Upper lobe of left lung (tissue), 6 donors: ENCODE data around the gene VIT. TPM values are rescaled to one million over a fixed set of nuclear protein-coding genes. Genes with fewer than 3 reads are reported as not detected.

ENCODE experiments used
- ATAC-seq, 2 donors: fragments of 200-7000 bp; cut with Tn5 transposase; one replicate each; pipeline ENCODE4 v1.9.1; 2022; ENCODE audit warnings: mild to moderate bottlenecking in 2 of 2, moderate library complexity in 2 of 2; ENCODE audit not compliant: low FRiP score in 2 of 2
- DNase-seq, 2 donors: peaks; one replicate each; pipeline ENCODE4 v3.0.0-alpha.2; 2019 to 2020
- H3K27ac ChIP-seq, 4 donors: fragments of 200-600 bp; sonication (generic); one replicate each; pipeline ENCODE4 v1.5.1; 2016 to 2019
- H3K27me3 ChIP-seq, 4 donors: fragments of 200-600 bp; sonication (generic); one replicate each; pipeline ENCODE4 v1.5.1; 2017 to 2019
- H3K36me3 ChIP-seq, 4 donors: fragments of 200-600 bp; sonication (generic); one replicate each; pipeline ENCODE4 v1.5.1; 2016 to 2019
- H3K4me1 ChIP-seq, 4 donors: fragments of 200-600 bp; sonication (generic); one replicate each; pipeline ENCODE4 v1.5.1; 2018 to 2019
- H3K4me3 ChIP-seq, 4 donors: fragments of 200-600 bp; sonication (generic); one replicate each; pipeline ENCODE4 v1.5.1; 2017 to 2019; ENCODE audit warnings: mild to moderate bottlenecking in 2 of 4, moderate library complexity in 1 of 4
- H3K9me3 ChIP-seq, 4 donors: fragments of 200-600 bp; sonication (generic); one replicate each; pipeline ENCODE4 v1.5.1; 2018 to 2019
- EP300 ChIP-seq, 4 donors: sonication (generic); formaldehyde crosslinking; IDR thresholded peaks; one replicate each; pipeline ENCODE4 v1.5.1; 2017; ENCODE audit warnings: antibody characterized with exemption in 4 of 4, control low read depth in 2 of 4
- POLR2A ChIP-seq, 4 donors: fragments of 450-650 bp; IDR thresholded peaks; one replicate each; pipeline ENCODE4 v1.5.1; 2016 to 2017; ENCODE audit warnings: antibody characterized with exemption in 4 of 4, mild to moderate bottlenecking in 2 of 4
- POLR2AphosphoS5 ChIP-seq, 2 donors: sonication (generic); formaldehyde crosslinking; IDR thresholded peaks; one replicate each; pipeline ENCODE4 v1.5.1; 2017; ENCODE audit warnings: antibody characterized with exemption in 2 of 2
- WGBS, 2 donors: methylation state at CpG; one replicate each; pipeline ENCODE4 v1.1.5; 2017 to 2018; 5-methylcytosine and 5-hydroxymethylcytosine counted together
- total RNA-seq, 6 donors: library from RNA; depleted of rRNA in 4 of 6; stranded (reverse); fragments of >200 nt in 4 of 6; gene quantifications; one replicate each; pipeline versions ENCODE4 v1.1.0 to v1.2.1, GENCODE V29; 2016 to 2021
- TF ChIP-seq, protein P1 (sequence below), 6 experiments: fragments of 450-650 bp in 4 of 6; fragments of 200-600 bp in 2 of 6; sonication (generic) in 2 of 6; IDR thresholded peaks; one replicate each; pipeline ENCODE4 v1.5.1; 2016 to 2019; ENCODE audit warnings: antibody characterized with exemption in 6 of 6
- donor health status: DM: no; HTN: no; CAD: no; lungs with moderate emphysema.
- donor health status: DM: no; HTN: yes; CAD: no; lungs with severe emphysema.

Gene VIT
- total RNA-seq, 6 donors from 2014 or later: 0.22 to 1.4 (median 0.54) TPM; not detected in 1

DNA sequence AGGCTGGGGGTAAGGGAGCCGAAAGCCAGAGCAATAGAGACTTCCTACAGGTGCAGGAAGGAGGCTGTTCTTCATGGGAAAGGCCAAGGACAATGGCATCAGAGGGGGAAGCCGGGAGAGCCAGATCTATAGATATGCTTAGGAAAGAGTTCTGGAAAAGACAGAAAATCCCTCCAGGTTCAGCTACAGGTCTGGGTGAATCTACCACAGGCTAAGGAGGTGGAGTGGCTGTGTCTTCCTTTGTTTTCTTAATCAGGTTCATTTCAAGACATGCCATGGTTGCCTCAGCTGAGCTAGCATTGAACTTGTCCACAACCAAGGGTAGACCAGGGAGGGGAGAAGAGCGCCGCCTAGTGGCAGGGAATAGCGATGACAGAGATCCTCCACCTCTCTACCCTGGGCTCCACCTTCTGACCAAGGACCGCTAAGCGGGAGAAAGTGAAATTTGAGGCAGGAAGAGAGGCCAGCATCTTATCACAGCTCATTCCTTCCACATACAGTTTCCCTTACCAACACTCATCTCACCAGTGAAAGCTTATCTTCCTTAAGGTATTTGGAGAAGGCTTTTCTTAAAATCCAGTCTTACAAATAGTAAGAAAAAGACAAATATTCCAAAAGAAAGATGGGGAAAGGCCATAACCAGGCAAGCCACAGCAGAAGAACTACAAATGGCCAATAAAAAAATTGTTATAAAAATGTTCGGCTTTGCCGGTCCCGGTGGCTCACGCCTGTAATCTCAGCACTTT lies 74.2 kb downstream of the VIT start:
- no peak overlapping the region for H3K27ac ChIP-seq
- no peak overlapping the region for H3K4me3 ChIP-seq
- no peaks in the 10 kb centered on the region for H3K4me1 ChIP-seq
- no peaks in the 10 kb centered on the region for H3K36me3 ChIP-seq
- WGBS, 2 donors: 66 to 70% methylated on average over 11 of the region's 11 CpGs
- no peak for TF ChIP-seq EP300 (IDR thresholded peaks at IDR 0.05)
- TF ChIP-seq, protein P1, sequence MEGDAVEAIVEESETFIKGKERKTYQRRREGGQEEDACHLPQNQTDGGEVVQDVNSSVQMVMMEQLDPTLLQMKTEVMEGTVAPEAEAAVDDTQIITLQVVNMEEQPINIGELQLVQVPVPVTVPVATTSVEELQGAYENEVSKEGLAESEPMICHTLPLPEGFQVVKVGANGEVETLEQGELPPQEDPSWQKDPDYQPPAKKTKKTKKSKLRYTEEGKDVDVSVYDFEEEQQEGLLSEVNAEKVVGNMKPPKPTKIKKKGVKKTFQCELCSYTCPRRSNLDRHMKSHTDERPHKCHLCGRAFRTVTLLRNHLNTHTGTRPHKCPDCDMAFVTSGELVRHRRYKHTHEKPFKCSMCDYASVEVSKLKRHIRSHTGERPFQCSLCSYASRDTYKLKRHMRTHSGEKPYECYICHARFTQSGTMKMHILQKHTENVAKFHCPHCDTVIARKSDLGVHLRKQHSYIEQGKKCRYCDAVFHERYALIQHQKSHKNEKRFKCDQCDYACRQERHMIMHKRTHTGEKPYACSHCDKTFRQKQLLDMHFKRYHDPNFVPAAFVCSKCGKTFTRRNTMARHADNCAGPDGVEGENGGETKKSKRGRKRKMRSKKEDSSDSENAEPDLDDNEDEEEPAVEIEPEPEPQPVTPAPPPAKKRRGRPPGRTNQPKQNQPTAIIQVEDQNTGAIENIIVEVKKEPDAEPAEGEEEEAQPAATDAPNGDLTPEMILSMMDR (IDR thresholded peaks at IDR 0.05): peak in 5 of 6 experiments; percentile 12 to 44 (median 23)
- H3K9me3 ChIP-seq: no peaks in the 10 kb centered on the region
- peak in 1 of 2 donors; percentile 68 for ATAC-seq
- DNase-seq: no peak
- H3K27me3 ChIP-seq: no peaks in the 10 kb centered on the region

DNA sequence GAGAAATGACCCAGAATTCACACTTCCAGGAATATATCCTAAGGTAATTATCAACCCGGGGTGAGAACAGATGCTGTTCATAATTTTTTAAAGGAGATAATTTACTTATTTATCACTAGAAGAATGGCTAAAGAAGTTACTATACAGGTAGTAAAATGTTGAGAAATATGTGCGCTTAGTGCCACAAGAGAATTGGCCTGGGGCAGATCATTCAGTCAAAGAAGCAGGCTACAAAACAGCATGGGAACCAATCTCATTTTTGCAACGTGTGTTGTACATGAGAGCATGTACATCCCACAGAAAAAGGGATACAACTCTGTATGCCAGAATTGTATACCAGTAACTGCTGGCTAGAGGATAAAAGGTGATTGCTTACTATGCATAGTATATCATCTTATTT lies 75.2 kb downstream of the VIT start:
- ATAC-seq (no peak), DNase-seq (no peak)
- H3K4me1 ChIP-seq: no peaks in the 10 kb centered on the region

DNA sequence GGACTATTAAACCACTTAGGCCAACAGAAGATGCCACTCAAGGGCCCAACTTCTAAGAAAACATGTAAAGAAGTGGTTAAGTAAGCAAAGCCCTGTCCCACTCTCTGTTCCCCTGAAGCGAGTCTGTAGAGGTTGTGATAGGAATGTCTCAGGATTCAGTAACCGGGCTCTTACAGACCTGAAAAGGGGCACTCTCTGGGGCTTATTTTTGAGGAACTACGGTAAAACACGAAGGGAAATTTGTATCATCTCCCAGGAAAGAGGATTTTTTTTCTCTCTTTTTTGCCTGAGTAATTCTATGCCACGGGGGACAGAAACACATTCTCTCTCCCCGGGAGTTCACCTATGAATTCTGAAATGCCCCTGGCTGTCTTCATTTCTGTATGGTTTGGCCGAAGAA lies 77.4 kb downstream of the VIT start:
- TF ChIP-seq POLR2AphosphoS5 (IDR thresholded peaks at IDR 0.05): no peak
- no peak for TF ChIP-seq EP300 (IDR thresholded peaks at IDR 0.05)
- TF ChIP-seq, protein P1 (IDR thresholded peaks at IDR 0.05): no peak
- no peak for TF ChIP-seq POLR2A (IDR thresholded peaks at IDR 0.05)
- no peak for ATAC-seq

More for the DNA sequence above, 75.2 kb downstream of the VIT start:
- TF ChIP-seq POLR2AphosphoS5 (IDR thresholded peaks at IDR 0.05): no peak
- TF ChIP-seq EP300 (IDR thresholded peaks at IDR 0.05): no peak
- no peak for TF ChIP-seq POLR2A (IDR thresholded peaks at IDR 0.05)
- TF ChIP-seq, protein P1 (IDR thresholded peaks at IDR 0.05): no peak
- WGBS, 2 donors: 84 to 85% methylated on average over 3 of the region's 3 CpGs
- H3K27me3 ChIP-seq: no peaks in the 10 kb centered on the region
- H3K9me3 ChIP-seq: no peaks in the 10 kb centered on the region
- H3K36me3 ChIP-seq: no peaks in the 10 kb centered on the region
- H3K27ac ChIP-seq: no peak overlapping the region
- H3K4me3 ChIP-seq: no peak overlapping the region

DNA sequence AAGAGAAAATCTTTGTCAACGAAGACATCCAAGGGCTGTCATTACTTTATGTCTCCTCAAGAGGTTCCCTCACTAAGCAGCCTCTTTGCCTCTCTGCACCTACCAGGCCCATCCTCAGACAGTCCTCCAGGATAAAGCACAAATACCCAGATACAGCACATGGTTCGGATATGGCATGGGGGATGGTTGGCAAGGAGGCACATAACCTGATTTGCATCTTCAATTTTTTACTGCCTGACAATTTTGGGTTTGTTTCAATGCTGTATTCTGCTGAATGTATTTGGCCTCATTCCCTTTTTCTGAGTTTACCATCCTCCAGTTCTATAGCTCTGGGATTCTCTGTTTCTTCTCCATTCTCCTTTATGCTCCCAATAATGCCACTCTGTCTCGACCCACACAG lies 78.8 kb downstream of the VIT start:
- peaks cover 0 to 3% (median 0%) of the 10 kb centered on the region in 4 donors for H3K4me1 ChIP-seq
- no peaks in the 10 kb centered on the region for H3K36me3 ChIP-seq
- no peak for ATAC-seq
- H3K27ac ChIP-seq: no peak overlapping the region
- TF ChIP-seq EP300 (IDR thresholded peaks at IDR 0.05) (no peak), POLR2AphosphoS5 (IDR thresholded peaks at IDR 0.05) (no peak), POLR2A (IDR thresholded peaks at IDR 0.05) (no peak)
- TF ChIP-seq, protein P1 (IDR thresholded peaks at IDR 0.05): no peak
- H3K4me3 ChIP-seq: no peak overlapping the region
- no peak for DNase-seq
- H3K27me3 ChIP-seq: no peaks in the 10 kb centered on the region
- WGBS, 2 donors: 84 to 88% methylated on average over 3 of the region's 3 CpGs
- H3K9me3 ChIP-seq: no peaks in the 10 kb centered on the region

More for the DNA sequence above, 77.4 kb downstream of the VIT start:
- Histone ChIP-seq H3K36me3 (no peaks in the 10 kb centered on the region), H3K9me3 (no peaks in the 10 kb centered on the region), H3K4me1 (no peaks in the 10 kb centered on the region), H3K27me3 (no peaks in the 10 kb centered on the region), H3K4me3 (no peak overlapping the region), H3K27ac (no peak overlapping the region)
- 65 to 68% methylated on average over 7 of the region's 7 CpGs for WGBS, 2 donors
- no peak for DNase-seq

DNA sequence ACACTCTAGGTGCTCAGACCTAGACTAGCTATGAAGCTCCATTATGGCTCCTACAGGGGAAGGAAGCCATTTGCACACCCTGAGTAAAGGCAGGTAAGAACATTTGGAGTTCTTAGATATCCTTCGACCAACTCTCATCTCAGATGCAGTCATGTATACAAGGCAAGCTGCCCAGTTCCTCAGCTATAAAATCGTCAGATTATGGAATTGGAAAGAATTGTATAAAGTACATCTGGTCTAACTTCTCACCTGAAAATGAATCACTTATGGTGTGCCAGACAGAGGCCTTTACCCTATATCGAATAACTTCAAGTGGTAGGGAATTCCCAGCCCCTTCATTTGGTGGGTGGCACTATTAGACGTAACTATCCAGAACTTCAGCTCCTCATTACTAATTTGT lies 79.3 kb downstream of the VIT start:
- 83 to 95% methylated on average over 4 of the region's 4 CpGs for WGBS, 2 donors
- no peak for ATAC-seq
- Histone ChIP-seq H3K4me1 (peaks cover 0 to 3% (median 1%) of the 10 kb centered on the region in 4 donors), H3K27ac (no peak overlapping the region), H3K9me3 (no peaks in the 10 kb centered on the region), H3K27me3 (no peaks in the 10 kb centered on the region), H3K36me3 (no peaks in the 10 kb centered on the region), H3K4me3 (no peak overlapping the region)
- DNase-seq: no peak
- TF ChIP-seq POLR2A (IDR thresholded peaks at IDR 0.05) (no peak), POLR2AphosphoS5 (IDR thresholded peaks at IDR 0.05) (no peak), EP300 (IDR thresholded peaks at IDR 0.05) (no peak)
- TF ChIP-seq, protein P1 (IDR thresholded peaks at IDR 0.05): no peak
